Mammary epithelial cell (primary cell): ENCODE measurements around the gene PLB1.

Experiments
- CTCF ChIP-seq, 2 donors: IDR thresholded peaks in 1 of 2; conservative IDR thresholded peaks in 1 of 2; 2 replicates each; pipeline ENCODE4 v1.5.1; 2011 to 2012; ENCODE audit warnings: inconsistent platforms in 2 of 2, low read length in 2 of 2, mild to moderate bottlenecking in 2 of 2, control low read depth in 1 of 2, low read depth in 1 of 2; ENCODE audit not compliant: insufficient read depth in 1 of 2; ENCODE audit errors: extremely low read depth in 1 of 2
- EZH2 ChIP-seq: IDR thresholded peaks from 2 replicates; pipeline ENCODE4 v1.6.1; 2012; ENCODE audit warnings: low read length, inconsistent platforms, borderline replicate concordance

GRCh38 chr2:28604284-28604843 is 108.5 kb downstream of the PLB1 start:
- TF ChIP-seq CTCF (conservative IDR thresholded peaks at IDR 0.05 in 1 of 2, IDR thresholded peaks at IDR 0.05 in 1 of 2; ENCODE audit: extremely low read depth in 1 of 2, insufficient read depth in 1 of 2, low read depth in 1 of 2, low read length in 2 of 2) (no peak), EZH2 (no peak)
